Hepatocyte (in vitro differentiated cells): ENCODE data around the gene AMPD3. TPM values are rescaled to one million over a fixed set of nuclear protein-coding genes. Genes with fewer than 3 reads are reported as not detected.

ENCODE experiments used
- DNase-seq: peaks from one replicate; pipeline ENCODE4 v3.0.0-alpha.2; 2016; ENCODE audit warnings: low spot score
- H2AFZ ChIP-seq: fragments of 200-600 bp; sonication (generic); 2 replicates; pipeline ENCODE4 v1.6.0; 2016; ENCODE audit warnings: antibody characterized with exemption, mild to moderate bottlenecking
- H3K27ac ChIP-seq: fragments of 200-600 bp; sonication (generic); 2 replicates; pipeline ENCODE4 v1.5.1; 2016; ENCODE audit warnings: mild to moderate bottlenecking
- H3K27me3 ChIP-seq: fragments of 200-600 bp; sonication (generic); 2 replicates; pipeline ENCODE4 v1.6.1; 2016
- H3K36me3 ChIP-seq: fragments of 200-600 bp; sonication (generic); replicated peaks from 2 replicates; pipeline ENCODE4 v1.5.1; 2016; ENCODE audit warnings: low read depth; ENCODE audit not compliant: insufficient read depth
- H3K4me1 ChIP-seq: fragments of 200-600 bp; sonication (generic); 2 replicates; pipeline ENCODE4 v1.5.1; 2016; ENCODE audit warnings: mild to moderate bottlenecking, moderate library complexity; ENCODE audit not compliant: insufficient read depth
- H3K4me2 ChIP-seq: fragments of 200-600 bp; sonication (generic); 2 replicates; pipeline ENCODE4 v1.6.0; 2016
- H3K4me3 ChIP-seq: fragments of 200-600 bp; sonication (generic); 2 replicates; pipeline ENCODE4 v1.5.1; 2016; ENCODE audit warnings: mild to moderate bottlenecking
- H3K79me2 ChIP-seq: fragments of 200-600 bp; sonication (generic); 2 replicates; pipeline ENCODE4 v1.6.0; 2017; ENCODE audit warnings: mild to moderate bottlenecking
- H3K9me2 ChIP-seq: fragments of 200-600 bp; sonication (generic); replicated peaks from 2 replicates; pipeline ENCODE4 v1.6.0; 2017; ENCODE audit warnings: mild to moderate bottlenecking; ENCODE audit not compliant: insufficient read depth
- H3K9me3 ChIP-seq: fragments of 200-600 bp; sonication (generic); 2 replicates; pipeline ENCODE4 v1.5.1; 2016; ENCODE audit warnings: low read depth, mild to moderate bottlenecking
- H4K20me1 ChIP-seq: fragments of 200-600 bp; sonication (generic); 2 replicates; pipeline ENCODE4 v1.6.0; 2016; ENCODE audit warnings: mild to moderate bottlenecking; ENCODE audit not compliant: insufficient read depth, poor library complexity, severe bottlenecking
- EZH2 ChIP-seq: fragments of 200-600 bp; sonication (generic); IDR thresholded peaks from 2 replicates; pipeline ENCODE4 v1.6.1; 2016; ENCODE audit warnings: antibody characterized with exemption, mild to moderate bottlenecking, borderline replicate concordance
- EZH2phosphoT487 ChIP-seq: fragments of 200-600 bp; sonication (generic); IDR thresholded peaks from one replicate; pipeline ENCODE4 v1.6.1; 2018; ENCODE audit warnings: antibody characterized with exemption, mild to moderate bottlenecking, low read depth, moderate library complexity; ENCODE audit not compliant: unreplicated experiment, severe bottlenecking
- WGBS: methylation state at CpG from one replicate; pipeline ENCODE4 v1.1.6; 2016; ENCODE audit warnings: low lambda C conversion rate; ENCODE audit errors: missing lambda C conversion rate; 5-methylcytosine and 5-hydroxymethylcytosine counted together
- polyA plus RNA-seq: library from polyadenylated mRNA; unstranded; fragments of >200 nt; fragmentation: Nextera tagmentation; extraction: Ambion mirVana; gene quantifications from 2 replicates; pipeline ENCODE4 v1.2.1, GENCODE V29; 2016
- total RNA-seq: library from RNA; depleted of rRNA; stranded (reverse); fragments of >200 nt; gene quantifications from 2 replicates; pipeline ENCODE4 v1.2.3, GENCODE V29; 2014
- TF ChIP-seq, protein P1 (sequence below): fragments of 200-600 bp; sonication (generic); IDR thresholded peaks from 2 replicates; pipeline ENCODE4 v1.5.1; 2016; ENCODE audit warnings: antibody characterized with exemption, mild to moderate bottlenecking; ENCODE audit not compliant: poor library complexity

AMPD3 gene
- total and polyA plus RNA-seq, 2 experiments from 2014 or later = 1.8 to 4.1 TPM

- Histone ChIP-seq H3K27ac (no peak overlapping the region), H3K9me2 (no peaks in the 10 kb centered on the region), H4K20me1 (no peaks in the 10 kb centered on the region), H3K4me3 (no peak overlapping the region), H3K36me3 (no peaks in the 10 kb centered on the region), H3K4me1 (no peaks in the 10 kb centered on the region), H3K4me2 (no peak overlapping the region), H3K9me3 (no peaks in the 10 kb centered on the region), H2AFZ (no peak overlapping the region), H3K27me3 (no peaks in the 10 kb centered on the region), H3K79me2 (no peaks in the 10 kb centered on the region)
- no peak for DNase-seq
- 87% methylated on average over 4 of the region's 4 CpGs for WGBS
- no peak for TF ChIP-seq EZH2
- TF ChIP-seq EZH2phosphoT487 = no peak
- TF ChIP-seq, protein P1, sequence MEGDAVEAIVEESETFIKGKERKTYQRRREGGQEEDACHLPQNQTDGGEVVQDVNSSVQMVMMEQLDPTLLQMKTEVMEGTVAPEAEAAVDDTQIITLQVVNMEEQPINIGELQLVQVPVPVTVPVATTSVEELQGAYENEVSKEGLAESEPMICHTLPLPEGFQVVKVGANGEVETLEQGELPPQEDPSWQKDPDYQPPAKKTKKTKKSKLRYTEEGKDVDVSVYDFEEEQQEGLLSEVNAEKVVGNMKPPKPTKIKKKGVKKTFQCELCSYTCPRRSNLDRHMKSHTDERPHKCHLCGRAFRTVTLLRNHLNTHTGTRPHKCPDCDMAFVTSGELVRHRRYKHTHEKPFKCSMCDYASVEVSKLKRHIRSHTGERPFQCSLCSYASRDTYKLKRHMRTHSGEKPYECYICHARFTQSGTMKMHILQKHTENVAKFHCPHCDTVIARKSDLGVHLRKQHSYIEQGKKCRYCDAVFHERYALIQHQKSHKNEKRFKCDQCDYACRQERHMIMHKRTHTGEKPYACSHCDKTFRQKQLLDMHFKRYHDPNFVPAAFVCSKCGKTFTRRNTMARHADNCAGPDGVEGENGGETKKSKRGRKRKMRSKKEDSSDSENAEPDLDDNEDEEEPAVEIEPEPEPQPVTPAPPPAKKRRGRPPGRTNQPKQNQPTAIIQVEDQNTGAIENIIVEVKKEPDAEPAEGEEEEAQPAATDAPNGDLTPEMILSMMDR = no peak
These were observed 14.0 kb upstream of the AMPD3 start for GRCh38 chr11:10441091-10441490.

DNA sequence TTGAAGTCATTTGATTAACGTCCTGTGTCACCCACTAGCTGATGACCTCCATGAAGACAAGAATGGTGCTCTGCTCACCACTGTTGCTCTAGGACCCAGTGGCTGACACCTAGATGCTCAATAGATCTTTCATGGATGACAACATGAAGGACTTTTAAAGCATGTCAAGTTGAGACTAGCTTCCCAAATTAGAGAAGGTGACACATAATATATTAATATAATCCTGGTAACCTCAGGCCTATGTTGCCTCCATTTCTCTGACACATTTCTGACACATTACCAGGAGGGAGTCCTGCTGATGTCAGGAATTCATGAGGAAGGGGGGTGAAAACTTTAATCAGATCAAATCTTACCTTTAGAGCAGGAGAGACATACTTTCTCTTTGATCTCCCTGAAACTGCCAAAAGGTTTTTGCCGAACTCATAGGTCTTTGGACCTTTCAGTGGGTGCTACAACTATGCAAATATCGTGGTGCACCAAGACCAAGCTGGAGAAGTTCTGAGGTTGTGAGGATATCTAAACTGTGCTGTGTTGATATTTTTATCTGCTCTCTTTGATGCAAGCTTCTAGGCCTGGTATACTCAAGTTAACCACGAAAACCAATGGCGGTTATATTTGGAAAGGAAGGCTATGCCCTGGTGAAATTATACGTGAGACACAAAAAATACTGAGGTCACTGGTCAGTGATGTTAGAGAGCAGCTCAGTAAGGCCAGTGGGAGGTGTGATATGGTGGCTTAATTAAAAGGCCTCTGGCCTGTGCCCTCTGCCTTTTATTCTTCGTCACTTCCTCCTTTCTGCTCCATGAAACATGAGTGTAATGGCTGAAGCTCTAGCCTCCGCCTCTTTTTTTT, 13.2 kb upstream of the AMPD3 start:
- Histone ChIP-seq H3K4me2 (no peak overlapping the region), H3K36me3 (no peaks in the 10 kb centered on the region), H3K9me2 (no peaks in the 10 kb centered on the region), H3K4me3 (no peak overlapping the region), H3K27me3 (no peaks in the 10 kb centered on the region), H4K20me1 (no peaks in the 10 kb centered on the region), H2AFZ (no peak overlapping the region), H3K4me1 (no peaks in the 10 kb centered on the region), H3K9me3 (no peaks in the 10 kb centered on the region), H3K79me2 (no peaks in the 10 kb centered on the region), H3K27ac (no peak overlapping the region)
- TF ChIP-seq EZH2phosphoT487 (no peak), EZH2 (no peak)
- TF ChIP-seq, protein P1 = no peak
- WGBS = 93% methylated on average over 8 of the region's 8 CpGs
- DNase-seq = no peak

GRCh38 chr11:10443152-10443551, 11.9 kb upstream of the AMPD3 start:
- Histone ChIP-seq H4K20me1 (no peaks in the 10 kb centered on the region), H3K36me3 (no peaks in the 10 kb centered on the region), H2AFZ (no peak overlapping the region), H3K9me2 (no peaks in the 10 kb centered on the region), H3K4me1 (no peaks in the 10 kb centered on the region), H3K27ac (no peak overlapping the region), H3K27me3 (no peaks in the 10 kb centered on the region), H3K4me3 (no peak overlapping the region), H3K9me3 (no peaks in the 10 kb centered on the region), H3K79me2 (no peaks in the 10 kb centered on the region), H3K4me2 (no peak overlapping the region)
- WGBS = 98% methylated on average over 7 of the region's 7 CpGs
- no peak for DNase-seq
- TF ChIP-seq, protein P1 = no peak
- no peak for TF ChIP-seq EZH2
- TF ChIP-seq EZH2phosphoT487 = no peak
